Breast epithelium (tissue), 4 donors: Measurements from ENCODE around the gene KCNG2. TPM values are rescaled to one million over a fixed set of nuclear protein-coding genes. Genes with fewer than 3 reads are reported as not detected.
"Not testable (repeated sequence)": the region's sequence is repeated elsewhere in the genome, so short reads cannot be mapped to it uniquely, and the experiment has no call there.

Experiments
- DNase-seq, 2 donors: peaks; one replicate each; pipeline ENCODE4 v3.0.0-alpha.2; 2019; ENCODE audit warnings: low spot score in 2 of 2
- H3K27ac ChIP-seq, 2 donors: fragments of 200-600 bp; sonication (generic) in 1 of 2; one replicate each; pipeline ENCODE4 v1.5.1; 2016 to 2019; ENCODE audit warnings: mild to moderate bottlenecking in 1 of 2
- H3K27me3 ChIP-seq, 2 donors: fragments of 200-600 bp; sonication (generic) in 1 of 2; one replicate each; pipeline versions ENCODE4 v1.5.1 to v1.6.0; 2017 to 2019; ENCODE audit warnings: control low read depth in 1 of 2, mild to moderate bottlenecking in 1 of 2
- H3K36me3 ChIP-seq: fragments of 200-600 bp; one replicate; pipeline ENCODE4 v1.5.1; 2019
- H3K4me1 ChIP-seq, 2 donors: fragments of 200-600 bp; sonication (generic); one replicate each; pipeline ENCODE4 v1.5.1; 2016 to 2019; ENCODE audit warnings: control low read depth in 1 of 2
- H3K4me3 ChIP-seq, 3 donors: fragments of 200-600 bp; sonication (generic); 1 replicate in 2 of 3; 2 replicates in 1 of 3; pipeline ENCODE4 v1.5.1; 2016 to 2019; ENCODE audit warnings: mild to moderate bottlenecking in 3 of 3, moderate library complexity in 2 of 3
- H3K9me3 ChIP-seq, 2 donors: fragments of 200-600 bp; sonication (generic) in 1 of 2; one replicate each; pipeline ENCODE4 v1.5.1; 2016 to 2019; ENCODE audit warnings: control low read depth in 1 of 2
- CTCF ChIP-seq, 3 donors: fragments of 450-650 bp; IDR thresholded peaks; one replicate each; pipeline ENCODE4 v1.5.1; 2016 to 2017; ENCODE audit warnings: antibody characterized with exemption in 3 of 3, mild to moderate bottlenecking in 3 of 3, moderate library complexity in 3 of 3
- POLR2A ChIP-seq: fragments of 450-650 bp; IDR thresholded peaks from one replicate; pipeline ENCODE4 v1.6.1; 2016; ENCODE audit warnings: antibody characterized with exemption, mild to moderate bottlenecking, moderate library complexity
- POLR2AphosphoS5 ChIP-seq, 3 donors: sonication (generic); formaldehyde crosslinking; IDR thresholded peaks; one replicate each; pipeline ENCODE4 v1.6.1; 2017; ENCODE audit warnings: antibody characterized with exemption in 3 of 3
- intact Hi-C: fragments of 100-400 bp; cut with DNase I; formaldehyde crosslinking; loops from one replicate; pipeline ENCODE4 v1.15.1; 2023; ENCODE audit warnings: low total_unique reads
- total RNA-seq, 3 donors: library from RNA; depleted of rRNA; stranded (reverse); fragments of >200 nt; gene quantifications; one replicate each; pipeline ENCODE4 v1.1.0, GENCODE V29; 2016

Gene KCNG2
- total RNA-seq, 3 donors from 2014 or later, result 0.32 to 1.6 (median 0.66) TPM

- intact Hi-C loops, result no loop called here
Measured at GRCh38 chr18:79864006-79864725, 66.4 kb downstream of the KCNG2 start.

GRCh38 chr18:79864955-79865354, 67.2 kb downstream of the KCNG2 start:
- intact Hi-C loops, H3K27me3 ChIP-seq, H3K27ac ChIP-seq, DNase-seq, H3K4me3 ChIP-seq, H3K4me1 ChIP-seq, H3K36me3 ChIP-seq: not testable (repeated sequence)
- peaks cover 12% of the 10 kb centered on the region in 2 donors for H3K9me3 ChIP-seq

More at GRCh38 chr18:79864006-79864725, 66.4 kb downstream of the KCNG2 start:
- H3K27me3 ChIP-seq, result peaks cover 0 to 5% of the 10 kb centered on the region in 2 donors
- no peaks in the 10 kb centered on the region for H3K4me1 ChIP-seq
- H3K36me3 ChIP-seq, result no peaks in the 10 kb centered on the region
- H3K27ac ChIP-seq, result no peak overlapping the region
- no peak overlapping the region for H3K4me3 ChIP-seq
- peak in 1 of 2 donors; percentile 12 for DNase-seq
- TF ChIP-seq POLR2A, result no peak
- TF ChIP-seq POLR2AphosphoS5 (IDR thresholded peaks at IDR 0.05), result no peak
- no peak for TF ChIP-seq CTCF (IDR thresholded peaks at IDR 0.05)
- peaks cover 12% of the 10 kb centered on the region in 2 donors for H3K9me3 ChIP-seq

GRCh38 chr18:79865951-79866350, 68.2 kb downstream of the KCNG2 start:
- not testable (repeated sequence) for H3K36me3 ChIP-seq, DNase-seq

GRCh38 chr18:79866889-79867574, 69.3 kb downstream of the KCNG2 start:
- Histone ChIP-seq H3K4me1 (peaks cover 0 to 4% of the 10 kb centered on the region in 2 donors), H3K9me3 (peaks cover 4 to 11% of the 10 kb centered on the region in 2 donors), H3K27ac (no peak overlapping the region), H3K27me3 (peaks cover 0 to 10% of the 10 kb centered on the region in 2 donors), H3K4me3 (no peak overlapping the region), H3K36me3 (no peaks in the 10 kb centered on the region)
- intact Hi-C loops, result no loop called here
- TF ChIP-seq POLR2AphosphoS5 (IDR thresholded peaks at IDR 0.05), result no peak
- no peak for TF ChIP-seq CTCF (IDR thresholded peaks at IDR 0.05)
- no peak for DNase-seq

More at GRCh38 chr18:79865951-79866350, 68.2 kb downstream of the KCNG2 start:
- H3K4me1 ChIP-seq, H3K4me3 ChIP-seq, H3K27me3 ChIP-seq, H3K27ac ChIP-seq, intact Hi-C loops: not testable (repeated sequence)
- peaks cover 12% of the 10 kb centered on the region in 2 donors for H3K9me3 ChIP-seq

- Histone ChIP-seq H3K4me1 (peaks cover 0 to 4% of the 10 kb centered on the region in 2 donors), H3K36me3 (no peaks in the 10 kb centered on the region), H3K4me3 (no peak overlapping the region), H3K9me3 (peaks cover 0 to 5% of the 10 kb centered on the region in 2 donors), H3K27ac (no peak overlapping the region), H3K27me3 (peaks cover 0 to 11% of the 10 kb centered on the region in 2 donors)
- intact Hi-C loops, result no loop called here
- TF ChIP-seq POLR2A (no peak), POLR2AphosphoS5 (IDR thresholded peaks at IDR 0.05) (no peak), CTCF (IDR thresholded peaks at IDR 0.05) (no peak)
- DNase-seq, result no peak
Measured at GRCh38 chr18:79867666-79868065, 69.9 kb downstream of the KCNG2 start.

GRCh38 chr18:79868168-79868784, 70.5 kb downstream of the KCNG2 start:
- TF ChIP-seq POLR2A (no peak), POLR2AphosphoS5 (IDR thresholded peaks at IDR 0.05) (no peak), CTCF (IDR thresholded peaks at IDR 0.05) (no peak)
- no peak for DNase-seq
- Histone ChIP-seq H3K4me1 (peaks cover 0 to 4% of the 10 kb centered on the region in 2 donors), H3K27ac (no peak overlapping the region), H3K9me3 (peaks cover 0 to 4% of the 10 kb centered on the region in 2 donors), H3K36me3 (no peaks in the 10 kb centered on the region), H3K27me3 (peaks cover 0 to 13% of the 10 kb centered on the region in 2 donors), H3K4me3 (no peak overlapping the region)
- intact Hi-C loops, result no loop called here
